ENCODE data around the gene MINDY2. TPM values are rescaled to one million over a fixed set of nuclear protein-coding genes. Genes with fewer than 3 reads are reported as not detected.
A peak's percentile ranks its signal among the peaks of the same experiment; 100 is the strongest.

Gene MINDY2
- total and polyA plus RNA-seq, 9 of the 15 experiments (the other 6 are each of a cell fraction or from before 2014, with no cell fraction given) = 2.4 to 15.3 (median 7.2) TPM

- TF ChIP-seq ZNF143 (CRISPR knock-in tag; IDR thresholded peaks at IDR 0.05) (no peak), TCFL5 (CRISPR knock-in tag; conservative IDR thresholded peaks at IDR 0.05) (no peak), SOX6 (IDR thresholded peaks at IDR 0.05) (0 out of 2 replicates have a peak, but pooled peaks have one; percentile 5), NRF1 (conservative IDR thresholded peaks at IDR 0.05 in 1 of 2, IDR thresholded peaks at IDR 0.05 in 1 of 2) (peak; percentile 100), TRIM28 (IDR thresholded peaks at IDR 0.05) (no peak), SNIP1 (IDR thresholded peaks at IDR 0.05; ENCODE audit: low read depth) (no peak), NR3C1 (CRISPR knock-in tag; IDR thresholded peaks at IDR 0.05) (no peak), ELK3 (CRISPR knock-in tag; IDR thresholded peaks at IDR 0.05) (no peak), USF2 (CRISPR knock-in tag; IDR thresholded peaks at IDR 0.05) (peak; percentile 98), GTF2A2 (tag; IDR thresholded peaks at IDR 0.05) (no peak), STAT5A (IDR thresholded peaks at IDR 0.05; ENCODE audit: borderline replicate concordance, low read length) (no peak), FOXM1 (IDR thresholded peaks at IDR 0.05; ENCODE audit: low read depth) (no peak), FOXM1 (CRISPR knock-in tag; IDR thresholded peaks at IDR 0.05; ENCODE audit: low read depth) (no peak), ZBTB26 (CRISPR knock-in tag; IDR thresholded peaks at IDR 0.05) (peak; percentile 75; the same call in 1 of the 2 replicates), CHD1 (IDR thresholded peaks at IDR 0.05; ENCODE audit: low read length) (no peak), HEY1 (CRISPR knock-in tag; IDR thresholded peaks at IDR 0.05; ENCODE audit: borderline replicate concordance) (no peak), DIDO1 (tag; IDR thresholded peaks at IDR 0.05; ENCODE audit: low read depth) (no peak)
- TF ChIP-seq, protein P1, sequence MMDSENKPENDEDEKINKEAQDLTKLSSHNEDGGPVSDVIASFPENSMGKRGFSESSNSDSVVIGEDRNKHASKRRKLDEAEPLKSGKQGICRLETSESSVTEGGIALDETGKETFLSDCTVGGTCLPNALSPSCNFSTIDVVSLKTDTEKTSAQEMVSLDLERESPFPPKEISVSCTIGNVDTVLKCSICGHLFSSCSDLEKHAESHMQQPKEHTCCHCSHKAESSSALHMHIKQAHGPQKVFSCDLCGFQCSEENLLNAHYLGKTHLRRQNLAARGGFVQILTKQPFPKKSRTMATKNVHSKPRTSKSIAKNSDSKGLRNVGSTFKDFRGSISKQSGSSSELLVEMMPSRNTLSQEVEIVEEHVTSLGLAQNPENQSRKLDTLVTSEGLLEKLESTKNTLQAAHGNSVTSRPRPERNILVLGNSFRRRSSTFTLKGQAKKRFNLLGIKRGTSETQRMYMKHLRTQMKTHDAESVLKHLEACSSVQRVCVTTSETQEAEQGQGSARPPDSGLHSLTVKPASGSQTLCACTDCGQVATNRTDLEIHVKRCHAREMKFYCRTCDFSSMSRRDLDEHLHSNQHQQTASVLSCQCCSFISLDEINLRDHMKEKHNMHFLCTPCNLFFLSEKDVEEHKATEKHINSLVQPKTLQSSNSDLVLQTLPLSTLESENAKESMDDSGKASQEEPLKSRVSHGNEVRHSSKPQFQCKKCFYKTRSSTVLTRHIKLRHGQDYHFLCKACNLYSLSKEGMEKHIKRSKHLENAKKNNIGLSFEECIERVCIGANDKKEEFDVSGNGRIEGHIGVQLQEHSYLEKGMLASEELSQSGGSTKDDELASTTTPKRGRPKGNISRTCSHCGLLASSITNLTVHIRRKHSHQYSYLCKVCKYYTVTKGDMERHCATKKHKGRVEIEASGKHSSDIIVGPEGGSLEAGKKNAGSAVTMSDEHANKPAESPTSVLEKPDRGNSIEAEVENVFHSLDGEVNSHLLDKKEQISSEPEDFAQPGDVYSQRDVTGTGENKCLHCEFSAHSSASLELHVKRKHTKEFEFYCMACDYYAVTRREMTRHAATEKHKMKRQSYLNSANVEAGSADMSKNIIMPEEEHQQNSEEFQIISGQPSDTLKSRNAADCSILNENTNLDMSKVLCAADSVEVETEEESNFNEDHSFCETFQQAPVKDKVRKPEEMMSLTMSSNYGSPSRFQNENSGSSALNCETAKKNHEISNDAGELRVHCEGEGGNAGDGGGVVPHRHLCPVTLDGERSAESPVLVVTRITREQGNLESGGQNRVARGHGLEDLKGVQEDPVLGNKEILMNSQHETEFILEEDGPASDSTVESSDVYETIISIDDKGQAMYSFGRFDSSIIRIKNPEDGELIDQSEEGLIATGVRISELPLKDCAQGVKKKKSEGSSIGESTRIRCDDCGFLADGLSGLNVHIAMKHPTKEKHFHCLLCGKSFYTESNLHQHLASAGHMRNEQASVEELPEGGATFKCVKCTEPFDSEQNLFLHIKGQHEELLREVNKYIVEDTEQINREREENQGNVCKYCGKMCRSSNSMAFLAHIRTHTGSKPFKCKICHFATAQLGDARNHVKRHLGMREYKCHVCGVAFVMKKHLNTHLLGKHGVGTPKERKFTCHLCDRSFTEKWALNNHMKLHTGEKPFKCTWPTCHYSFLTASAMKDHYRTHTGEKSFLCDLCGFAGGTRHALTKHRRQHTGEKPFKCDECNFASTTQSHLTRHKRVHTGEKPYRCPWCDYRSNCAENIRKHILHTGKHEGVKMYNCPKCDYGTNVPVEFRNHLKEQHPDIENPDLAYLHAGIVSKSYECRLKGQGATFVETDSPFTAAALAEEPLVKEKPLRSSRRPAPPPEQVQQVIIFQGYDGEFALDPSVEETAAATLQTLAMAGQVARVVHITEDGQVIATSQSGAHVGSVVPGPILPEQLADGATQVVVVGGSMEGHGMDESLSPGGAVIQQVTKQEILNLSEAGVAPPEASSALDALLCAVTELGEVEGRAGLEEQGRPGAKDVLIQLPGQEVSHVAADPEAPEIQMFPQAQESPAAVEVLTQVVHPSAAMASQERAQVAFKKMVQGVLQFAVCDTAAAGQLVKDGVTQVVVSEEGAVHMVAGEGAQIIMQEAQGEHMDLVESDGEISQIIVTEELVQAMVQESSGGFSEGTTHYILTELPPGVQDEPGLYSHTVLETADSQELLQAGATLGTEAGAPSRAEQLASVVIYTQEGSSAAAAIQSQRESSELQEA (IDR thresholded peaks at IDR 0.05; ENCODE audit: low read depth) = no peak
Observed at GRCh38 chr15:58749532-58750337, 21.4 kb upstream of the MINDY2 start, which contains the start of gene ADAM10 (continued).

All from K562 (cell line).